Hematopoietic multipotent progenitor cell treated with erythropoietin and hydrocortisone succinate and interleukin-3 and kit ligand, for 17 days (in vitro differentiated cells): ENCODE measurements around the gene FREM1.

ENCODE experiments used
- DNase-seq: peaks from one replicate; pipeline ENCODE4 v3.0.0-alpha.2; 2015; ENCODE audit warnings: low spot score

FREM1 gene

GRCh38 chr9:14868772-14869583 lies 41.2 kb downstream of the FREM1 start:
- no peak for DNase-seq

DNA sequence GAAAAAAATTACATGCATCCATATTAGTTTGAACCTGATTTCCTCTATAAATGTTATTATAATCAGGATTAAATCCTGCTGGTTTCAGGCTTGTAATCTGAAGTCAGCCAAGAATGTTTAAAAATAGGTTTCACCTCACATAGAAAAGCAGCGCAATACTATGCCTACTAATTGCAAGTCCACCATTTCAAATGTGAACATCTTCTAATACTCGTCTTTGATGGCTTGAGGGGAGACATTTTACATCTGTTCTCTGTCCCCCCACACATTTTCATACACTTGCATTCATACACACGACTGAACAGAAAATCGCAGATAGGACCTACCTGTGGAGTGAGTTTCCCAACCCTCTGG lies 41.8 kb downstream of the FREM1 start:
- DNase-seq = no peak

GRCh38 chr9:14866200-14866749 lies 44.0 kb downstream of the FREM1 start:
- no peak for DNase-seq

DNA sequence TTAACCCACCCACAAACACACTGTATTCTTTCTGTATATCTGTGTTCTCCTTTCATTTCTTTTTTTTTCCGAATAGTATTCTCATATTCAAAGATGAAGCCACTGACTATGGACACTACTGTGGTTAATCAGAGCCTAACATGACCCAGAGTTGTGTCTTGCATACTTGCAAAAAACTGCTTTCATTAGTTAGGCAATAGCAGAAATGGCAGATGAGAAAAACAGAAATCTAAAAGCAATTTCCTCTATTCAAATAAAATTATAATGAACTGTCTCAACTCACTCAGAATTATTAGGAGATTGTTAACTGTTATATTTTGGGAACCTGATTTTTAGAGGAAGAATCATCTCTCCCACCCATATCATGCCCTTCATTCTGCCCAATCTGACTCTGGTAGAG lies 45.9 kb downstream of the FREM1 start:
- DNase-seq = no peak

- DNase-seq = no peak
These were observed 46.8 kb downstream of the FREM1 start for GRCh38 chr9:14863402-14863801.

- DNase-seq = no peak
These were observed 52.6 kb downstream of the FREM1 start for GRCh38 chr9:14857449-14858305.

DNA sequence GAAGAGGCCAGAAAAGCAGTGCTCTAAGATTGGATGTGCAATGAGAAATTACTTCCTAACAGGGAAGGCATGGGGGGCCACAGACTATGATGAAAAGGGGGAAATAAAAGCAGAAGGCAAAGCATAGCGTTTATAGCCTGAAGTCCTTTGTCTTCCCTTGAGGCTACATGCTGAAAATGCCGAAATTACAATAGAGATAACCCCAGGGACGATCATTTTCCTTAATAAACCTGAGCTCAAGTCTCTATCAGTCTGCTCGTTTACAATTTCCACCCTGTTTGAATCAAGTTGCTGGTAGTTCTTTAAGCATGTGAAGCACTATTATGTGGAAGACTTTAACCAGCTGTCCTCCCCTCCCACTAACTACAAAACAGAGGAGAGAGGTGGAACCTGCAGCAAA lies 60.4 kb downstream of the FREM1 start:
- no peak for DNase-seq

- DNase-seq = no peak
These were observed 60.9 kb downstream of the FREM1 start for GRCh38 chr9:14849296-14849695.

- DNase-seq = peak; percentile 10
These were observed 63.3 kb downstream of the FREM1 start for GRCh38 chr9:14846871-14847311.

GRCh38 chr9:14843163-14843562 lies 67.1 kb downstream of the FREM1 start:
- DNase-seq = no peak

GRCh38 chr9:14842269-14842668 lies 68.0 kb downstream of the FREM1 start:
- DNase-seq = no peak

GRCh38 chr9:14838701-14839100 lies 71.5 kb downstream of the FREM1 start:
- no peak for DNase-seq

- DNase-seq = no peak
These were observed 73.3 kb downstream of the FREM1 start for GRCh38 chr9:14836885-14837284.

- no peak for DNase-seq
These were observed 78.6 kb downstream of the FREM1 start for GRCh38 chr9:14831661-14832060.

GRCh38 chr9:14831074-14831473 lies 79.2 kb downstream of the FREM1 start:
- no peak for DNase-seq

- no peak for DNase-seq
These were observed 80.2 kb downstream of the FREM1 start for GRCh38 chr9:14830057-14830456.

- no peak for DNase-seq
These were observed 81.0 kb downstream of the FREM1 start for GRCh38 chr9:14829204-14829603.

- DNase-seq = no peak
These were observed 82.4 kb downstream of the FREM1 start for GRCh38 chr9:14827805-14828204.

GRCh38 chr9:14824481-14824880 lies 85.7 kb downstream of the FREM1 start:
- DNase-seq = no peak

DNA sequence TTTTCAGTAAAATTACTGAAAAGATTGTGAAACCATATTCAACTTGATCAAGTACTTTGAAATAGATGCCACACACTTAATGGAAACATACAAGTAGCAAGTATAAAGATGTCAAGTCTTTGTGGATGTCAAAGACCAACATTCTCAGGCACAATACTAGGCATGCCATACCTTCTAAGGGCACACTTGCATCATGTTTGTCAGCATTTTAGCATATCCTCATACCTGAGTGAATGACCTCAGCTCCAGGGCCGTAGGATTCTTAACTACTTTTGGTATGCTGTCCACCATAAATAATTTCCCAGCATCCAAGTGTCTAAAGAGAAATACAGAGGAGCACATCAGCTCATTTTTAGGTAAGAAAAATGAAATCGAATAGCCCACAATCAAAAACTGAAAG lies 86.4 kb downstream of the FREM1 start:
- no peak for DNase-seq

GRCh38 chr9:14822666-14823065 lies 87.6 kb downstream of the FREM1 start:
- no peak for DNase-seq

DNA sequence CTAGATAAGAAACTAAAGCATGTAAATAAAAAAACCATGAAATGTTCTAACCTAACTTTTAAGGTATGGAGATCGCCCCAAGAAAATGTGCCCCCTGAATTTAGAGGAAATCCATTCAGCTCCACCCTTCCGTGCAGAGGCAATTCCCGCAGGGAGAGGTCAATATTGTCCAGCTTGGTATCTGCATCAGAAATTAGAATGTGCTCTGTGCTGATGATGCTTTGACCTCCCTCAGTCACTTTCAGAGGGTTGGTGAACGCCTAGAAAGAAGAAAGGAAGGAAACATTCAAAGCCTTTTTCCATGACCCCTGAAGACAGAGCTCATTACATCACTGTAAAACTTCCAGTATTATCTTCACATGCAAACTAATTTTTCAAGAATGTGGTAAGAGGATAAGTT lies 91.0 kb downstream of the FREM1 start:
- no peak for DNase-seq

GRCh38 chr9:14814249-14814628 lies 96.0 kb downstream of the FREM1 start:
- no peak for DNase-seq
